Fibroblast of skin of back (primary cell): ENCODE results near the gene GRAMD1A.
"Not testable (repeated sequence)": the region's sequence is repeated elsewhere in the genome, so short reads cannot be mapped to it uniquely, and the experiment has no call there.

Experiments
- DNase-seq: peaks from one replicate; pipeline ENCODE4 v3.0.0-alpha.2; 2013

The GRAMD1A gene

DNA sequence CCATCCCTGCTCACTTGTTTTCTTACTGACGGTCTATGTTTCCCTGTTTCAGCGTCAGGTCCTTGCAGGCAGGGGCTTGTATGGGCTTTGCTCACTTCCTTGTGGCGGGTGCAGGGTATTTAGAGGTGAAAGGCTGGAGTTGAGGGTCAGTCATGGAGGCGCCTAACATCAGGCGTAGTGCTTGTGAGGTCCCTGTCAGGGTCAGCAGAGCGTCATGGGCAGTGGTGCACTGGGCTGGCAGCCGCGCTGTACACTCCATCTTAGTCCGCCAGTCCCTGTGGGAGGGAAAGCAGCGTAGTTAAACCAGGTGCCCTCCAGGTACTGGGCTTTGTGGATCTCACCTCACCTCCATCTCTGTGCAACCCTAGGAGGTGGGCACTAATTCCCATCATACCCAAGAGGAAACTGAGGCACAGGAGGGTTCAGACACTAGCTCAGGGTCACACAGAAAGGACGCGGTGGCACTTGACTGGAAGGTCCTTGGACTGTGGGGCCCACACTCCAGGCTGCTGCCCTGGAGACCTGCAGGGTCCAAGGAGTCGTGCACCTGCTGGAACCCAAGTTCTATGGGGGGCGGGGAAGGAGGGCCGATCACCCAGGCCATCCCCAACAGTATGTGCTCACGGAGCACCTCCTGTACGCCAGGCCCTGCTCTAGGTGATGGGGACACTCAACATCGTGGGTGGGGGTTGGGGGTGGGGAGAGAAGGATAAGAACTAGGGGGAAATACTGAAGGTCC lies 4.6 kb downstream of the GRAMD1A start:
- no peak for DNase-seq

DNA sequence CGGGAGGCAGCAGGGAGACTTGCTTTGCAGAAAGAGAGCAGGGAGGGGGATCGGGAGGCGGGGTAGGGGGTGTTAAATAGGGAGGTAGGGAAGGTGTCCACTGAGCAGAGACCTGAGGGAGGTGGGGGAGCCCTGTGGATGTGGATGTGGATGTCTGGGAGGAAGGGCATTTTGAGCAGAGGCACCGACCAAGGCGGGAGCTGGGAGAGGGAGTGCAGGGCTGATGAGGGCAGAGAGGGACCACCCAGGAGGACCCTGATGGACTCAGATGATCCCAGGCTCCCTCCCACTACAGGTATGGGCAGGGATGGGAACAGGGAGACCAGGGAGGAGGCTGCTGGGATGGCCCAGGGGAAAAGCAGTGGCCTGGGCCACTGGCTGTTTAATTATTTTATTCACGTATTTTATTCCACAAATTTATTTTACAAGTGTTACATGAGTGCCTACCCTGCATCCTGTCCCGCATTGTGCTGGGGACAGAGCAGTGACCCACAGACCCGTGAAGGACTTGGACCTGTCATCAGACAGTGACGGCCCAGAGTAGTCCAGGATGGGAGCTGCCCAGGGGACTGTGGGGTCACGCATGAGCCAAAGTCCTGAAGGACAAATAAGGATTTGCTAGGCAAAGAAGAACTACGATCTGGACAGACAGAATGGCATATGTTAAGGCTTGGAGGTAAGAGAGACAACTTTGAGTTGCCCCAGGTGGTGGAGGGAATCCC lies 5.3 kb downstream of the GRAMD1A start:
- DNase-seq, result no peak

DNA sequence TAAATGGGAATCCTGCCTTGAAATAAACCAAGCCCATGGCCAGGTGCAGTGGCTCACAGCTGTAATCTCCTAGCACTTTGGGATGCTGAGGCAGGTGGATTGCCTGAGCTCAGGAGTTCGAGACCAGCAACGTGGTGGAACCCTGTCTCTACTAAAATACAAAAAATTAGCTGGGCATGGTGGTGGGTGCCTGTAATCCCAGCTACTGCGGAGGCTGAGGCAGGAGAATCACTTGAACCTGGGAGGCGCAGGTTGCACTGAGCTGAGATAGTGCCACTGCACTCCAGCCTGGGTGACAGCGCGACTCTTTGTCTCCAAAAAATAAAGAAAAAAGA lies 5.9 kb downstream of the GRAMD1A start:
- not testable (repeated sequence) for DNase-seq

DNA sequence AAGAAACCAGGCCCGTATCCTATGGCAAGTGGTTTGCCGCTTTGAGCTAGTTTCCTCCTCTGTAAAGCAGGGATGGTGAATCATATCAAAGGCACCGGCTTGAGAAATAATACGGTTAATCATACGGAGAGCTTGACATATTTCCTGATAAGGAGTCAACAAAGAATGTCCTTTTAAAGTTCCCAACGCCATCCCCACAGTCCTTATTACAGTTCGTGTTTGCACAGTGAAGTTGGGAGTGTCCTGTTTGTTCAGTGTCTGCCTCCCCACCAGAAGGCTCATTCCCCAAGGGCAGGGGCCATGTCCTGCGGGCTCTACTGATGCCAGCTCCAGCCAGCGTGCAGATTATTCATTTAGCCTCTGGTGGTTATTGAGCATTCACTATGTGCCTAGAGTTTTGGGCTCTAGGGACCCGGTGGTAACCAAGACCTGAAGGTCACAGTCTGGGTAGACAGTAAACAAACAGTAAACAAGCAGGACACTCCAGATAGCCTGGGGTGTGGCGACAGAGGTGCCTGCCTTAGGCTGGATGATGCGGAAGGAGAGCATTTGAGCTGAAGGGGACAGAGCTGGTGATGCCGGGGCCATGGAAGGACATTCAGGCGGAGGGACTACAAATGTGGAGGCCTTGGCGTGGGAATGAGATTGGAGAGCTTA lies 6.3 kb downstream of the GRAMD1A start:
- peak; percentile 77 for DNase-seq

DNA sequence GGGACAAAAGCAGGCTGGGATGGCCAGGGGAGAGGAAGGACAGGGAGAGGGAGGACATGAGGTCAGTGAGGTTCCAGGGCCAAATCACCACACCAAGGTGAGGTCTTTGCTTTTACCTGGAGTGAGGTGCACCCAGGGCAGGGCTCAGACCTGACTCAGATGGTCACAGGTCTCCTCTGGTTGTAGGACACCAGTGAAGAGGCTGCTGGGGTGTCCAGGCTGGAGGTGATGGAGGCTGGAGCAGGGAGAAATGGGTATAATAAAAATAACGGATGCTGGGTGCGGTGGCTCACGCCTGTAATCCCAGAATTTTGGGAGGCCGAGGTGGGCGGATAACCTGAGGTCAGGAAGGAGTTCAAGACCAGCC lies 6.9 kb downstream of the GRAMD1A start:
- DNase-seq, result no peak

DNA sequence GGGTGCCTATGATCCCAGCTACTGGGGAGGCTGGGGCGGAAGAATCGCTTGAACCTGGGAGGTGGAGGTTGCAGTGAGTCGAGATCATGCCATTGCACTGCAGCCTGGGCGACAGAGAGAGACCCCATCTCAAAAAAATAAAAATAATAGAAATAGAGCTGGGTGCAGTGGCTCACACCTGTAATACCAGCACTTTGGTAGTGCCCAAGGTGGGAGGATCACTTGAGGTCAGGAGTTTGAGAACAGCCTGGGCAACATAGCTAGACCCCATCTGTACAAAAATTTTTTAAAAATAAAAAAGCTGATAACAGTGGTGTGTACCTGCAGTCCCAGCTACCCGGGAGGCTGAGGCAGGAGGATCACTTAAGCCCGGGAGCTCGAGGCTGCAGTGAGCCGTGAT lies 7.3 kb downstream of the GRAMD1A start:
- DNase-seq, result not testable (repeated sequence)

DNA sequence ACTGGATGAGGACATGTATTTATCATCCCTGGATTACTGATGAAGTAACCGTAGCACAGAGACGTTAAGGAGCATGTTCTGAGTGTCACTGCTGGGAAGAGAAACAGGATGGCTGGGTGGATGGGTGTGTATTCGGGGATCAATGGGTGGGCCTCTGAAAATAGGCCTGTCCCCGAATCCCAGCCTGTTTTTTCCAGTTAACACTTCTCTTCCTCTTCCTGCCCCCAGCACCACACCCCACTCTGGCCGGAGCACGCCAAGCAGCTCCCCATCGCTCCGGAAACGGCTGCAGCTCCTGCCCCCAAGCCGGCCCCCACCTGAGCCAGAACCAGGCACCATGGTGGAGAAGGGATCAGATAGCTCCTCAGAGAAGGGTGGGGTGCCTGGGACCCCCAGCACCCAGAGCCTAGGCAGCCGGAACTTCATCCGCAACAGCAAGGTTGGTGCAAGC lies 8.8 kb downstream of the GRAMD1A start:
- DNase-seq, result no peak

DNA sequence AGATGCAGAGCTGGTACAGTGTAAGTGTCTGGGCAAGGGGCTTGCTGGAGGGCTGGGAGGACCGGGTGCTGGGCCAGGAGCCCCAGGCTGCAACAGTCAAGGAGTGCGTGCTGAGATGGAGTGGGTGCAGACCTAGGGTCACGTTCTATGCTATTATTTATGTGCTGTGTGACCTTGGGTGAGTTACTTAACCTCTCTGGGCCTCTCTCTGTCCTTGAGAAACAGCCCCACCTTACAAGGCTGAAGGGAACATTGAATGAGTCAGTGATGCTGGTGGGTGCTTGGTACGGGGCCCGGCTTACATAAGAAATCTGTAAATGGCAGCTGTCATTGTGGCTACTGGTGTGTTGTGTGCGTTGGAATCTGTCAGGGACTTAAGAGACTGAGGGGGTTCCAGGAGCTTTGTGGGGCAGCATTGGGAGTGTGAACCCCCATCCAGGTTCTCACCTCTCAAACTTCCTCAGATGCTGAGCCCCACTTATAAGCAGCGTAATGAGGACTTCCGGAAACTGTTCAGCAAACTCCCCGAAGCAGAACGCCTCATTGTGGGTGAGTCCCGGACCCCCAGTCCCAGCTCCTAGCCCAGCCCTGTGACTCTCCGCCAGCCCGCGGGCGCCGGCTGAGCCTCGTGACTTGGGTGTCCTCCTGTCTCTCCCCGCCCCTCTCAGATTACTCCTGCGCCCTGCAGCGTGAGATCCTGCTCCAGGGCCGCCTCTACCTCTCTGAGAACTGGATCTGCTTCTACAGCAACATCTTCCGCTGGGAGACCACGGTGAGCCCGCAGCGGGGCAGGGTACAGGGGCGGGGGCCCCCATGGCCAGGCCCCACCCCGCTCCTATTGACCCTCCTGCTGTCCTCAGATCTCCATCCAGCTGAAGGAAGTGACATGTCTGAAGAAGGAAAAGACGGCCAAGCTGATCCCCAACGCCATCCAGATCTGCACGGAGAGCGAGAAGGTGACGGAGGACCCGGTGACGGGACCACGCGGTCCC lies 9.6 kb downstream of the GRAMD1A start:
- no peak for DNase-seq

DNA sequence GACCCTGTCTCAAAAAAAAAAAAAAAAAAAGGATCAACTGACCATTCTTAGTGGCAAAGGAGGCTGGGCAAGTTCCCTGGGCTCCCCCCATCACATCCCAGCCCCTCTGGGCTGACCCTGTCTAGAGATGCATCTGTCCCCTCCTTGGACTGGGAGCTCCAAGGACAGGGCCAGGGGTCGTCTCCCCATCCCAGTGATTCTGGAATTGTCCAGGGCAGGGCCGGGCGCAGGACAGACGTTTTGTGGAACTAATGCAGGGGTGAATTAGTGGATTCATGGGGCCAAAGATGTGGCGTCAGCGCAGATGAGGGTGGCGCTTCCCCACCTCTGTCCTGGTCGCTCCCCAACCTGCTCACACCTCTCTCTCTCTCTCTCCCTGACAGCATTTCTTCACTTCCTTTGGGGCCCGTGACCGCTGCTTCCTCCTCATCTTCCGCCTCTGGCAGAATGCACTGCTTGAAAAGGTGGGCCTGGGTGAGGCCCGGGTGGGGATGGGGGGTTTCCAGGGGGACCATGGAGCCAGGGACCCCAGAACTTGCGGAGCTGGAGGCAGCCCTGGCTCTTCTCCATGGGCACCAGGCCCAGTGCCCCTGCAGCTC lies 11.1 kb downstream of the GRAMD1A start:
- DNase-seq, result no peak

DNA sequence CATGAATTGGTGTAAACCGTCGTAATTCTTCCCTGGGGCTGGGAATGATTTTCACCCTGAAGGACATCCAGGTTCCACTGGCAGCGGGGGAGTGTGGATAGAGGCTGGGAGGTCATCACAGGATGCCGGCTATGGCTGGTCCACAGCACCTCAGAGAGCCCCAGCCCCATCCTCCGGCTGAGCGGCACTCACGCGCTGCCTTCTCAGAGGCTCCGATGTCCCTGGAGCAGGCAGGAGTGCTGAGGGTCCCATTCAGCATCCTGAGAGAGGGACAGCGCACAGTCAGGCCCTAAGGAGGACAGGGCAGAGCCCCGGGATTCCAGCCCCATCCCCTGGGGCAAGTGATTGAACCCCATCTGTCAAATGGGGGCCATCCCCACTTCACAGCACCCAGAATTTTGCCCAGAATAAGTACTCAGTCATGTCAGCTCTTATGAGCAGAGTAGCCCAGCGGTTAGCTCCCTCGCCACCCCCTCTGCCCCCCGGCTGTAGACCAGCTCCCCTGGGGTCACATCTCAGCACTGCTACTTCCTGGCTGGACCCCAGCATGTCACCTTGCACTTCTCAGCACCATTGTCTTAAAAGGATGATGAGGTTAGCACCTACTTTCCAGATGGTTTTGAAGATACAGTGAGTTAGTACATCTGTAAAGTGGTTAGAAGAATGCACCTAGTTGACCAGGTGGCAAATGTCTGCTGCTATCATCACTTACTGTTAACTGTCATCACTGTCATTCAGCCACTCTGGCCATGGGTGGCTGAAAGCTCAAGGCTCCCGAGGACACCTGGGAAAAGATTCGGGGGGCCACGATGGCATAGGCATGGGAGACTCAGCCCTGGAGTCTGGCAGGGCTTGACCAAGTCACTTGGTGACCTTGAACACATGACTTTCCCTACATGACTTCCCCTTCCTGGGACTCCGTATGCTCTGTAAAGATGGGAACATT lies 11.9 kb downstream of the GRAMD1A start:
- no peak for DNase-seq

DNA sequence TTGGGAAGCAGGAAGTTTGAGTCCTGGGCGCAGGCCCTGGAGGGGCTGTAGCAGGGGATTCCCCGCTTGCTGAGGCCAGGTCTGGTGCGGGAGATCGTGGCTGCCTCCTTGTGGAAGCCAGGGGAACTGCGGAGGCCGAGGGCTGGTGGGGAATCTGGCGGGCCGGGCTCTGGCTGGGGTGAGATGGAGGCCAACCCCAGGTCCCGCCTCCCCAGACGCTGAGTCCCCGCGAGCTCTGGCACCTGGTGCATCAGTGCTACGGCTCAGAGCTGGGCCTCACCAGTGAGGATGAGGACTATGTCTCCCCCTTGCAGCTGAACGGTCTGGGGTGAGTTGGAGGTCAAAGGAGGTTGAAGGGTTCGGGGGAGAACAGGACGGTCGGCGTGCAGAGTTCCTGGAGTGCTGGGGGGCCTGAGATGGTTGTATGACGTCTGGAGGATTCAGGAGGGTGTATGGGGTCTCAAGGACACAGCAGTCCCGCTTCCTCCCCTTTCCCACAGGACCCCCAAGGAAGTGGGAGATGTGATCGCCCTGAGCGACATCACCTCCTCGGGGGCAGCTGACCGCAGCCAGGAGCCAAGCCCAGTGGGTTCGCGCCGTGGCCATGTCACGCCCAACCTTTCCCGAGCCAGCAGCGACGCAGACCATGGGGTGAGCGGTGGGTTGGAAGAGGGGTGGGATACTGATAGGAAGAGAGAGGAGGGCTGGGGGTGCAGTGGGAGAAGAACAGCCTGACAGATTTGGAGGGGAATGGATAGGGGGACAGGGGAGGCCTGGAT lies 13.1 kb downstream of the GRAMD1A start:
- peak; percentile 34 for DNase-seq

DNA sequence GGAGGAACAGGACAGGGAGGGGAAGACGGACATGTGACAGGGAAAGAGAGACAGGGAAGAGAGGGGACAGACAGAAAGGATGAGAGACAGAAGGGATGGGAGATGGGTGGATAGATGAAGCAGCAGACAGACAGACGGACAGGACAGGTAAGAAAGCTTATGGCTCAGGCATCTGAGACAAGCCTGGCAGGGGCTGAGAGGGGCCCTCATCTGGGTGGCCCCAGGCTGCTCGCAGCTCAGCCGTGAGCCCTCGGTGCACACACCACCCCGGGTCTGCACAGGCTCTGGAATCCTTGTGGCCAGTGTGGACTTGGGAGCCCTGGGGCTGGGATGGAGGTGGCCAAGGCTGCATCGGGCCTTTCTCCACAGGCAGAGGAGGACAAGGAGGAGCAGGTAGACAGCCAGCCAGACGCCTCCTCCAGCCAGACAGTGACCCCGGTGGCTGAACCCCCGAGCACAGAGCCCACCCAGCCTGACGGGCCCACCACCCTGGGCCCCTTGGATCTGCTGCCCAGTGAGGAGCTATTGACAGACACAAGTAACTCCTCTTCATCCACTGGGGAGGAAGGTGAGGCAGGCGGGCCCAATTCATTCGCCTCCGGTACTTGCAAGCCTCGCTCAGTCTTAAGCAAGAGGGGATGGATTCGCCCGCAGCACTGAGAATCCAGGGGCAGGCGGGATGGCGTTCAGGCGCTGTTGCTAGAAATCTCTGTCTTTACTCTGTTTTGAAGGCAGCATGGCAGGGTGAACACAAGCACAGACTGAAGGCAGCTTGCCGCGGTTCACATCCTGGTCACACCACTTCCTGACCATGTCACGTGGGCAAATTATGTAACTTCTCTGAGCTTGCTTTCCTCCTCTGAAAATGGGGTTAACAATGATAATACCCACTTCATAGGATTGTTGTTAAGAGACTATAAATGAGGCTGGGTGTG lies 14.0 kb downstream of the GRAMD1A start:
- no peak for DNase-seq

DNA sequence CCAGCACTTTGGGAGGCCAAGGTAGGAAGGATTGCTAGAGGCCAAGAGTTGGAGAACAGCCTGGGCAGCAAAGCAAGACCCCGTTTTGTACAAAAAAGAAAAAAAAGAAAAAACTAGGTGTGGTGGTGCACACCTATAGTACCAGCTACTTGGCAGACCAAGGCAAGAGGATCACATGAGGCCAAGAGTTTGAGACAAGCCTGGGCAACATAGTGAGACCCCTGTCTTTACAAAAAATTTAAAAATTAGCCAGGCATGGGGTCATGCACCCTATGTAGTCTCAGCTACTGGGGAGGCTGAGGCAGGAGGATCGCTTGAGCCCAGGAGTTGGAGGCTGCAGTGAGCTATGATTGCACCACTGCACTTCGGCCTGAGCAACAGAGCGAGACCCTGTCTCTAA lies 14.7 kb downstream of the GRAMD1A start:
- DNase-seq, result not testable (repeated sequence)

DNA sequence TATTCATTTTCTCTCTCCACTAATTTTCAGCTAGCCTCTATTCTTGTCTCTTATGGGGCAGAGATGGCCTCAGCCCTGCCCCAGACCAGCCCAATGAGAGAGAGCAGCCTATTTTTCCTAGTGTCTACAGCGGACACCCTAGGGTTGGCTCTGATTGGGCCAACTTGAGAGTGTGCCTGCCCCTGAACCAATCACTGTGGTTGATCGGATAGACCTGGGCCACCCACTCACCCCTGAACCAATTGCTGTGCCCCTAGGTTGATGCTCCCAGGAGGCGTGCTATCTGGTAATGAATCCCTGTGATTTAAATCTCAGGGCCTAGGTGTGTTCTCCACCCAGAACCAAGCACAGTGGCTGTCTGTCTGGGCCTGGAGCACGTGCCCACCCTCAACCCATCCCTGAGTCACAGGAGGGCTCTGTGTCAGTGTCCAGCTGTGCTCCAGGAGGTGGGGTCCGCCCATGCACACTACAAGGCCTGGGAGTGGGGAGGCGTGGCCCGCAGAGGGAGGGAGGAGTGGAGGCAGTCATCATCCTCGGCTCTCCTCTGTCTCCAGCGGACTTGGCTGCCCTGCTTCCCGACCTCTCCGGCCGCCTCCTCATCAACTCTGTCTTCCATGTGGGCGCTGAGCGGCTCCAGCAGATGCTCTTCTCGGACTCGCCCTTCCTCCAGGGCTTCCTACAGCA lies 15.3 kb downstream of the GRAMD1A start:
- no peak for DNase-seq

DNA sequence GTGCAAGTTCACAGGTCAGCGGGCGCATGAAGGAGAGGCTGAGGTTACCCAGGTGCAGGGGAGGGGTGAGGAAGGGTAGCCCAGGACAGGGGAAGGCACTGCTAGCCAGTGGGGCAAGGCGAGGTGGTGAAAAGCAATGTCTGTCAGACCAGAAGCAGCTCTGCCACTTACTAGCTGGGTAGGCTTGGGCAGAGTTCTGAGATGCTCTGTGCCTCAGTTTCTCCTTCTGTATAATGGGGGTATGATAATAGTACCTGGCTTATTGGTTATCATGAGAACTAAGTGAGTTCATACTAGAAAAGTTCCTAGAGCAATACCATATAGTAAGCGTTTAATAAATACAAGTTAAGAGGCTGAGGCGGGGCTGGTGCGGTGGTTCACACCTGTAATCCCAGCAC lies 15.8 kb downstream of the GRAMD1A start:
- DNase-seq, result no peak

DNA sequence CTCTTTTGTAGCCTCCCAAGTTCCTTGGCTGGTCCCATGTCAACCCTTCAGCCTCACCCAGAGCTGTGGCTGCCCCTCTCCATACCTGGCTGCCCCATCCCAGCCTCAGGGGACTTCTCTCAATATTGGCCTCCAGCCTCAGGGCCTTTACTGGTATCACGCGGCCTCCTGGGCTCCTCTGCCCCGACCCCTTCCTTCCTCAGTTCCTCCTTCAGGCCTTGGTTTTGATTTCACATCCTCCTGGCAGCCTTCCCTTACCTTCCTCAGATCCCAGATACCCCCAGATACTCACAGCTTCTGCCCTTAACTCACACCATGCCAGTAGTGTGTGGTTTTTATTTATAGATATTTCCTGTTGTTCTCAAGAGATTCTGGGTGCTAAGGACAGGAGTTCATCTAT lies 17.4 kb downstream of the GRAMD1A start:
- DNase-seq, result no peak

DNA sequence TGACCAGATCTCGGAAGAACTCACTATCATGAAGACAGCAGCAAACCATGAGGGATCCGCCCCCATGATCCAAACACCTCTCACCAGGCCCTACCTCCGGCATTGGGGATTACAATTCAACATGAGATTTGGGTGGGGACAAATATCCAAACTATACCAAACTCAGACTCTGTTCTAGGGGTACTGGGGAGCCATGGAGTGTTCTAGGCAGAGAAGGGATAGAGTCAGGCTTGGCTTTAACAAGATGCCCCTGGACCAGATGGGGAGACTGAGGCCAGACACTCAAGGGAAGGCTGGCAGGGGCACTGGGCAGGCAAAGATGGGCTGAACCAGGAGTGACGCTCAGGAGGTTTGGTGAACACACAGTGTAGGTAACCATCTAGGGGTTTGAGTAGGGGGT lies 18.3 kb downstream of the GRAMD1A start:
- DNase-seq, result no peak

DNA sequence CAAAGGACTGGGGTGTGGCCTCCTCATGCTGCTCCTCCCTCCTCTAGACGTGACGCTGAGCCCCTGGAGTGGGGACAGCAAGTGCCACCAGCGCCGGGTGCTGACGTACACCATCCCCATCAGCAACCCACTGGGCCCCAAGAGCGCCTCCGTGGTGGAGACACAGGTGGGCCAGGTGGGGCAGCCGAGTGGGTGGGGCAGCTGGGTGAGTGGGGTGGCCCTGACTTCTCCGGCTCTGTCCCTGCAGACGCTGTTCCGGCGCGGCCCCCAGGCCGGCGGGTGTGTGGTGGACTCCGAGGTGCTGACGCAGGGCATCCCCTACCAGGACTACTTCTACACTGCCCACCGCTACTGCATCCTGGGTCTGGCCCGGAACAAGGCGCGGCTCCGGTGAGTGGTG lies 19.0 kb downstream of the GRAMD1A start:
- no peak for DNase-seq
